Stomach (tissue), 4 donors: ENCODE measurements around the gene SORCS3.

Source experiments
- CTCF ChIP-seq, 7 experiments: fragments of 450-650 bp in 4 of 7; fragments of 200-600 bp in 3 of 7; sonication (generic) in 3 of 7; IDR thresholded peaks; one replicate each; pipeline ENCODE4 v1.5.1; 2016 to 2019; ENCODE audit warnings: antibody characterized with exemption in 7 of 7, control low read depth in 2 of 7, mild to moderate bottlenecking in 1 of 7
- POLR2A ChIP-seq, 4 donors: fragments of 450-650 bp; IDR thresholded peaks; one replicate each; pipeline ENCODE4 v1.6.1; 2016; ENCODE audit warnings: antibody characterized with exemption in 4 of 4, control low read depth in 2 of 4, mild to moderate bottlenecking in 1 of 4, moderate library complexity in 1 of 4
- POLR2AphosphoS5 ChIP-seq, 3 donors: sonication (generic); formaldehyde crosslinking; IDR thresholded peaks; one replicate each; pipeline ENCODE4 v1.6.1; 2016; ENCODE audit warnings: antibody characterized with exemption in 3 of 3

GRCh38 chr10:104622175-104622574 lies 18.9 kb upstream of the SORCS3 start:
- TF ChIP-seq CTCF (IDR thresholded peaks at IDR 0.05) (no peak), POLR2A (IDR thresholded peaks at IDR 0.05) (no peak), POLR2AphosphoS5 (IDR thresholded peaks at IDR 0.05) (no peak)
